HepG2 (cell line): Measurements from ENCODE around the gene RUSF1. TPM values are rescaled to one million over a fixed set of nuclear protein-coding genes. Genes with fewer than 3 reads are reported as not detected.
A peak's percentile ranks its signal among the peaks of the same experiment; 100 is the strongest.

Source experiments
- AGO1 ChIP-seq: fragments of 200-400 bp; formaldehyde crosslinking; IDR thresholded peaks from 2 replicates; pipeline ENCODE4 v1.6.1; 2017; ENCODE audit warnings: mild to moderate bottlenecking, low read depth, low read length, moderate library complexity; ENCODE audit not compliant: poor library complexity, severe bottlenecking
- DPF2 ChIP-seq: sonication (generic); formaldehyde crosslinking; IDR thresholded peaks from 2 replicates; pipeline ENCODE4 v1.4.0; 2020; ENCODE audit warnings: mild to moderate bottlenecking, low read depth, missing genetic modification reagents, borderline replicate concordance
- ELF1 ChIP-seq: sonication (generic); formaldehyde crosslinking; IDR thresholded peaks from 2 replicates; pipeline ENCODE4 v1.4.0; 2020; ENCODE audit warnings: missing genetic modification reagents
- ETV5 ChIP-seq: IDR thresholded peaks from 2 replicates; pipeline ENCODE4 v1.6.1; 2018; ENCODE audit warnings: missing biosample characterization, missing genetic modification reagents, inconsistent platforms, borderline replicate concordance
- GABPB1 ChIP-seq: IDR thresholded peaks from 2 replicates; pipeline ENCODE4 v1.6.1; 2016; ENCODE audit warnings: mild to moderate bottlenecking, missing genetic modification reagents, moderate library complexity, missing compliant biosample characterization
- HNF4A ChIP-seq: sonication (generic); formaldehyde crosslinking; IDR thresholded peaks from 2 replicates; pipeline ENCODE4 v1.4.0; 2020; ENCODE audit warnings: missing genetic modification reagents
- KDM4B ChIP-seq: sonication (generic); formaldehyde crosslinking; IDR thresholded peaks from 2 replicates; pipeline ENCODE4 v1.4.0; 2020; ENCODE audit warnings: missing genetic modification reagents
- POLR2AphosphoS2 ChIP-seq: IDR thresholded peaks from 2 replicates; pipeline ENCODE4 v1.6.1; 2011; ENCODE audit warnings: low read depth, low read length, improper control_type of control experiment
- ZFAT ChIP-seq: sonication (generic); formaldehyde crosslinking; conservative IDR thresholded peaks from 2 replicates; pipeline ENCODE4 v1.8.1; 2023; ENCODE audit warnings: missing genetic modification reagents, inconsistent platforms
- ZIK1 ChIP-seq: sonication (generic); formaldehyde crosslinking; IDR thresholded peaks from 2 replicates; pipeline ENCODE4 v1.5.0; 2020; ENCODE audit warnings: mild to moderate bottlenecking, low read depth, missing genetic modification reagents, borderline replicate concordance
- ZNF510 ChIP-seq: sonication (generic); formaldehyde crosslinking; IDR thresholded peaks from 2 replicates; pipeline ENCODE4 v1.4.0; 2020; ENCODE audit warnings: low read depth, mild to moderate bottlenecking, missing genetic modification reagents
- ZNF549 ChIP-seq: sonication (generic); formaldehyde crosslinking; IDR thresholded peaks from 2 replicates; pipeline ENCODE4 v1.5.0; 2020; ENCODE audit warnings: missing genetic modification reagents
- ZNF616 ChIP-seq: sonication (generic); formaldehyde crosslinking; IDR thresholded peaks from 2 replicates; pipeline ENCODE4 v1.5.0; 2020; ENCODE audit warnings: low read depth, mild to moderate bottlenecking, missing genetic modification reagents
- ZNF761 ChIP-seq: sonication (generic); formaldehyde crosslinking; conservative IDR thresholded peaks from 2 replicates; pipeline ENCODE4 v1.4.0; 2020; ENCODE audit warnings: mild to moderate bottlenecking, missing genetic modification reagents
- ZNF773 ChIP-seq: sonication (generic); formaldehyde crosslinking; IDR thresholded peaks from 2 replicates; pipeline ENCODE4 v1.4.0; 2020; ENCODE audit warnings: missing genetic modification reagents, borderline replicate concordance
- ZNF781 ChIP-seq: sonication (generic); formaldehyde crosslinking; IDR thresholded peaks from 2 replicates; pipeline ENCODE4 v1.5.1; 2020; ENCODE audit warnings: borderline replicate concordance, mild to moderate bottlenecking, missing genetic modification reagents; ENCODE audit errors: not compliant biosample characterization
- ZNF792 ChIP-seq: IDR thresholded peaks from 2 replicates; pipeline ENCODE4 v1.6.1; 2016
- ZSCAN22 ChIP-seq: sonication (generic); formaldehyde crosslinking; IDR thresholded peaks from 2 replicates; pipeline ENCODE4 v1.4.0; 2020; ENCODE audit warnings: mild to moderate bottlenecking, missing genetic modification reagents
- polyA plus RNA-seq, 8 experiments: library from polyadenylated mRNA; depleted of rRNA in 3 of 8; stranded (reverse) in 7 of 8; unstranded in 1 of 8; fragments of >200 nt; fragmentation: Illumina TruSeq in 4 of 8; extraction: Trizol in 4 of 8; gene quantifications; 2 replicates each; pipeline versions ENCODE4 v1.2.1 to v1.2.3, GENCODE V29; 2011 to 2016; ENCODE audit warnings: low read depth in 4 of 8, missing spikeins in 1 of 8, mixed read lengths in 1 of 8; ENCODE audit not compliant: insufficient read depth in 1 of 8
- total RNA-seq, 5 experiments: library from RNA; depleted of rRNA; stranded (reverse); fragments of >200 nt; fragmentation: Illumina TruSeq; extraction: Trizol; gene quantifications; 2 replicates each; pipeline ENCODE4 v1.2.3, GENCODE V29; 2016; ENCODE audit warnings: low read depth in 1 of 5
- TF ChIP-seq, protein P1 (sequence below): sonication (generic); formaldehyde crosslinking; IDR thresholded peaks from 2 replicates; pipeline ENCODE4 v1.4.0; 2020; ENCODE audit warnings: missing genetic modification reagents
- TF ChIP-seq, protein P2 (sequence below): sonication (generic); formaldehyde crosslinking; IDR thresholded peaks from 2 replicates; pipeline ENCODE4 v1.4.0; 2020; ENCODE audit warnings: missing genetic modification reagents
- TF ChIP-seq, protein P3 (sequence below): IDR thresholded peaks from 2 replicates; pipeline ENCODE4 v1.6.1; 2016; ENCODE audit warnings: missing biosample characterization, missing genetic modification reagents, low read depth

RUSF1 gene
- total and polyA plus RNA-seq, 2 of the 13 experiments (the other 11 are each of a cell fraction or from before 2014, with no cell fraction given): 40.8 to 50.2 TPM

DNA sequence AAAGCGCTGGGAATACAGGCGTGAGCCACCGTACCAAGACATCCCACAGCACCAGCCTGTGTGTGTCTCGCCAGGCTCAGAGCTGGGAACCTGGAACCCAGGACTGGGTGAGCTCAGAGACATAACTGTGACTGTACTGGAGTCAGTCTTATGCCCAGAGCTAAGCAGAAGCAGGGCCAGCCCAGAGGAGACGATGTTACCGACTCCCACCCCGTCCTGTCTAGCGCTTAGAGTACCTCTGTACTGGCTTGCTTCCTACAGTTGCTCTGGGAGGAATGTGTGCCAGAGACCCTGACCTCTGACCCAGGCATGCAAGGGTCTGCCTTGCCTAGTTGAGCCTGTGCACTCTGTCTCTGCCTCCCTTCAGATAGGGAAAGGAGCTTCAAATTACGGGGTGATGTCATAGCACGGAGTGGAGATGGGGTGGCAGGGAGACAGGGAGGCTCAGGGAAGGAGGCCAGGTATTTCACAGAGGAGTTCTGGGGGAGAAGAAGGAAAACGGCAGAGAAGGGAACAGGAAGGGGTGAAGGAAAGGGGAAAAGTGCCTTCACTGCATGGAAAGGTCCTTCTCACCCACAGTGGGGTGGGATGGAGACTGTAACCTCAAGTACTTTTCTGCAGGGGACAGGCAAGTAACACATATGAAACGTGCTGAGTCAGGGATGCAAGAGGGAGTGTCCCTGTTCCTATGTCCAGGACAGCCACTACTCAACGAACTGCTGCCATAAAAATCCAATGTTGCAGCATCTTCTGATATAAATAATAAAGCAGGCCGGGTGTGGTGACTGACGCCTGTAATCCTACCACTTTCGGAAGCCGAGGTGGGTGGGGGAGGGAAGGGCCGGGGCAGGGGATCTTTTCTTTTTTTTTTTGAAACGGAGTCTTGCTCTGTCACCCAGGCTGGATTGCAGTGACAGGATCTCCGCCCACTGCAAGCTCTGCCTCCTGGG is 54.7 kb downstream of the RUSF1 start (continued):
- TF ChIP-seq, protein P1, sequence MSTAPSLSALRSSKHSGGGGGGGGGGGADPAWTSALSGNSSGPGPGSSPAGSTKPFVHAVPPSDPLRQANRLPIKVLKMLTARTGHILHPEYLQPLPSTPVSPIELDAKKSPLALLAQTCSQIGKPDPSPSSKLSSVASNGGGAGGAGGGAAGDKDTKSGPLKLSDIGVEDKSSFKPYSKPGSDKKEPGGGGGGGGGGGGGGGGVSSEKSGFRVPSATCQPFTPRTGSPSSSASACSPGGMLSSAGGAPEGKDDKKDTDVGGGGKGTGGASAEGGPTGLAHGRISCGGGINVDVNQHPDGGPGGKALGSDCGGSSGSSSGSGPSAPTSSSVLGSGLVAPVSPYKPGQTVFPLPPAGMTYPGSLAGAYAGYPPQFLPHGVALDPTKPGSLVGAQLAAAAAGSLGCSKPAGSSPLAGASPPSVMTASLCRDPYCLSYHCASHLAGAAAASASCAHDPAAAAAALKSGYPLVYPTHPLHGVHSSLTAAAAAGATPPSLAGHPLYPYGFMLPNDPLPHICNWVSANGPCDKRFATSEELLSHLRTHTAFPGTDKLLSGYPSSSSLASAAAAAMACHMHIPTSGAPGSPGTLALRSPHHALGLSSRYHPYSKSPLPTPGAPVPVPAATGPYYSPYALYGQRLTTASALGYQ (CRISPR knock-in tag): no peak
- no peak for TF ChIP-seq ZNF616
- no peak for TF ChIP-seq KDM4B
- no peak for TF ChIP-seq ZNF510 (CRISPR knock-in tag)
- TF ChIP-seq GABPB1 (CRISPR knock-in tag): peak; percentile 34
- TF ChIP-seq ZFAT (CRISPR knock-in tag): no peak
- no peak for TF ChIP-seq ZSCAN22 (CRISPR knock-in tag)
- no peak for TF ChIP-seq DPF2 (CRISPR knock-in tag)
- TF ChIP-seq, protein P2, sequence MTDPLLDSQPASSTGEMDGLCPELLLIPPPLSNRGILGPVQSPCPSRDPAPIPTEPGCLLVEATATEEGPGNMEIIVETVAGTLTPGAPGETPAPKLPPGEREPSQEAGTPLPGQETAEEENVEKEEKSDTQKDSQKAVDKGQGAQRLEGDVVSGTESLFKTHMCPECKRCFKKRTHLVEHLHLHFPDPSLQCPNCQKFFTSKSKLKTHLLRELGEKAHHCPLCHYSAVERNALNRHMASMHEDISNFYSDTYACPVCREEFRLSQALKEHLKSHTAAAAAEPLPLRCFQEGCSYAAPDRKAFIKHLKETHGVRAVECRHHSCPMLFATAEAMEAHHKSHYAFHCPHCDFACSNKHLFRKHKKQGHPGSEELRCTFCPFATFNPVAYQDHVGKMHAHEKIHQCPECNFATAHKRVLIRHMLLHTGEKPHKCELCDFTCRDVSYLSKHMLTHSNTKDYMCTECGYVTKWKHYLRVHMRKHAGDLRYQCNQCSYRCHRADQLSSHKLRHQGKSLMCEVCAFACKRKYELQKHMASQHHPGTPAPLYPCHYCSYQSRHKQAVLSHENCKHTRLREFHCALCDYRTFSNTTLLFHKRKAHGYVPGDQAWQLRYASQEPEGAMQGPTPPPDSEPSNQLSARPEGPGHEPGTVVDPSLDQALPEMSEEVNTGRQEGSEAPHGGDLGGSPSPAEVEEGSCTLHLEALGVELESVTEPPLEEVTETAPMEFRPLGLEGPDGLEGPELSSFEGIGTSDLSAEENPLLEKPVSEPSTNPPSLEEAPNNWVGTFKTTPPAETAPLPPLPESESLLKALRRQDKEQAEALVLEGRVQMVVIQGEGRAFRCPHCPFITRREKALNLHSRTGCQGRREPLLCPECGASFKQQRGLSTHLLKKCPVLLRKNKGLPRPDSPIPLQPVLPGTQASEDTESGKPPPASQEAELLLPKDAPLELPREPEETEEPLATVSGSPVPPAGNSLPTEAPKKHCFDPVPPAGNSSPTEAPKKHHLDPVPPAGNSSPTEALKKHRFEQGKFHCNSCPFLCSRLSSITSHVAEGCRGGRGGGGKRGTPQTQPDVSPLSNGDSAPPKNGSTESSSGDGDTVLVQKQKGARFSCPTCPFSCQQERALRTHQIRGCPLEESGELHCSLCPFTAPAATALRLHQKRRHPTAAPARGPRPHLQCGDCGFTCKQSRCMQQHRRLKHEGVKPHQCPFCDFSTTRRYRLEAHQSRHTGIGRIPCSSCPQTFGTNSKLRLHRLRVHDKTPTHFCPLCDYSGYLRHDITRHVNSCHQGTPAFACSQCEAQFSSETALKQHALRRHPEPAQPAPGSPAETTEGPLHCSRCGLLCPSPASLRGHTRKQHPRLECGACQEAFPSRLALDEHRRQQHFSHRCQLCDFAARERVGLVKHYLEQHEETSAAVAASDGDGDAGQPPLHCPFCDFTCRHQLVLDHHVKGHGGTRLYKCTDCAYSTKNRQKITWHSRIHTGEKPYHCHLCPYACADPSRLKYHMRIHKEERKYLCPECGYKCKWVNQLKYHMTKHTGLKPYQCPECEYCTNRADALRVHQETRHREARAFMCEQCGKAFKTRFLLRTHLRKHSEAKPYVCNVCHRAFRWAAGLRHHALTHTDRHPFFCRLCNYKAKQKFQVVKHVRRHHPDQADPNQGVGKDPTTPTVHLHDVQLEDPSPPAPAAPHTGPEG (CRISPR knock-in tag): no peak
- peak; percentile 82 for TF ChIP-seq HNF4A (CRISPR knock-in tag)
- TF ChIP-seq ZNF761: no peak
- TF ChIP-seq ZNF781 (CRISPR knock-in tag): peak; percentile 55
- no peak for TF ChIP-seq AGO1
- TF ChIP-seq ZNF549: no peak
- 0 out of 2 replicates have a peak, but pooled peaks have one; percentile 55 for TF ChIP-seq POLR2AphosphoS2
- TF ChIP-seq ETV5 (CRISPR knock-in tag): no peak; the same call in 1 of the 2 replicates
- no peak for TF ChIP-seq ZNF773 (CRISPR knock-in tag)
- TF ChIP-seq ELF1 (CRISPR knock-in tag): no peak
- no peak for TF ChIP-seq ZIK1 (CRISPR knock-in tag)
- TF ChIP-seq, protein P3, sequence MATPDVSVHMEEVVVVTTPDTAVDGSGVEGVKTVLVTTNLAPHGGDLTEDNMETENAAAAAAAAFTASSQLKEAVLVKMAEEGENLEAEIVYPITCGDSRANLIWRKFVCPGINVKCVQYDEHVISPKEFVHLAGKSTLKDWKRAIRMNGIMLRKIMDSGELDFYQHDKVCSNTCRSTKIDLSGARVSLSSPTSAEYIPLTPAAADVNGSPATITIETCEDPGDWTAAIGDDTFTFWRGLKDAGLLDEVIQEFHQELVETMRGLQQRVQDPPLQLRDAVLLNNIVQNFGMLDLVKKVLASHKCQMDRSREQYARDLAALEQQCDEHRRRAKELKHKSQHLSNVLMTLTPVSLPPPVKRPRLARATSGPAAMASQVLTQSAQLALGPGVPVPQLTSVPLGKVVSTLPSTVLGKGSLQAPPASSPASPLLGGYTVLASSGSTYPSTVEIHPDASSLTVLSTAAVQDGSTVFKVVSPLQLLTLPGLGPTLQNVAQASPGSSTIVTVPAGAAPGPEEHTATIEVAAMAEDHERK (CRISPR knock-in tag): no peak
- no peak for TF ChIP-seq ZNF792 (CRISPR knock-in tag)
